Activated CD8-positive, alpha-beta T cell treated with anti-CD3 and anti-CD28 coated beads, Interleukin-2, amount 10 ng/mL, durations not matched to agents 7 days and 5 days (primary cell): ENCODE measurements around the gene RELN. TPM values are rescaled to one million over a fixed set of nuclear protein-coding genes. Genes with fewer than 3 reads are reported as not detected.
"Not testable (repeated sequence)": the region's sequence is repeated elsewhere in the genome, so short reads cannot be mapped to it uniquely, and the experiment has no call there.

Experiments
- ATAC-seq: fragments of 150-1000 bp; cut with Tn5 transposase; one replicate; pipeline ENCODE4 v1.10.0; 2021; ENCODE audit warnings: moderate library complexity
- CTCF ChIA-PET: fragments of 350-600 bp; sonication (Branson Sonifier 250); formaldehyde crosslinking; loops from one replicate; lab custom pipeline; 2021; ENCODE audit warnings: antibody characterized with exemption; lab: Charles Lee
- POLR2A ChIA-PET: fragments of 350-600 bp; sonication (Branson Sonifier 250); formaldehyde crosslinking; loops from one replicate; lab custom pipeline; 2021; ENCODE audit warnings: antibody characterized with exemption; lab: Charles Lee
- DNase-seq: peaks from one replicate; pipeline ENCODE4 v3.0.0-alpha.2; 2020
- H3K27ac Mint-ChIP-seq: one replicate; pipeline ENCODE4 v1.8.0; 2021; ENCODE audit warnings: mild to moderate bottlenecking, mixed read lengths
- H3K27me3 Mint-ChIP-seq: one replicate; pipeline ENCODE4 v1.8.0; 2021; ENCODE audit warnings: low read depth, mixed read lengths
- H3K36me3 Mint-ChIP-seq: one replicate; pipeline ENCODE4 v1.8.0; 2021; ENCODE audit warnings: low read depth, mixed read lengths
- H3K4me1 Mint-ChIP-seq: one replicate; pipeline ENCODE4 v1.8.0; 2021; ENCODE audit warnings: low read depth, mixed read lengths
- H3K4me3 Mint-ChIP-seq: one replicate; pipeline ENCODE4 v1.8.0; 2021; ENCODE audit warnings: mild to moderate bottlenecking, mixed read lengths
- H3K9me3 Mint-ChIP-seq: one replicate; pipeline ENCODE4 v1.8.0; 2022; ENCODE audit warnings: mixed read lengths; ENCODE audit not compliant: insufficient read depth
- total RNA-seq, 2 experiments: library from RNA; stranded (reverse); gene quantifications; one replicate each; pipeline ENCODE4 v1.2.3, GENCODE V29; 2021

The RELN gene
- total RNA-seq, 2 experiments from 2014 or later = not detected

DNA sequence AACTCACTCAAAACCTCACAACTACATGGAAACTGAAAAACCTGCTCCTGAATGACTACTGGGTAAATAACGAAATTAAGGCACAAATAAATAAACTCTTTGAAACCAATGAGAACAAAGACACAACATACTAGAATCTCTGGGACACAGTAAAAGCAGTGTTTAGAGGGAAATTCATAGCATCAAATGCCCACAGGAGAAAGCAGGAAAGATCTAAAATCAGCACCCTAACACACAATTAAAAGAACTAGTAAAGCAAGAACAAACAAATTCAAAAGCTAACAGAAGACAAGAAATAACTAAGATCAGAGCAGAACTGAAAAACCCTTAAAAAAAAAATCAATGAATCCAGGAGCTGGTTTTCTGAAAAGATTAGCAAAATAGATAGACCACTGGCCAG, 202.4 kb downstream of the RELN start:
- ATAC-seq, H3K9me3 Mint-ChIP-seq, H3K27ac Mint-ChIP-seq, H3K36me3 Mint-ChIP-seq, POLR2A ChIA-PET, H3K4me3 Mint-ChIP-seq, CTCF ChIA-PET, H3K27me3 Mint-ChIP-seq, DNase-seq, H3K4me1 Mint-ChIP-seq: not testable (repeated sequence)

GRCh38 chr7:103784646-103785286, 204.7 kb downstream of the RELN start:
- peaks cover 2% of the 10 kb centered on the region for H3K27me3 Mint-ChIP-seq
- no peaks in the 10 kb centered on the region for H3K4me1 Mint-ChIP-seq
- ChIA-PET POLR2A (no interaction called here), CTCF (no interaction called here)
- no peaks in the 10 kb centered on the region for H3K36me3 Mint-ChIP-seq
- DNase-seq = no peak
- no peak overlapping the region for H3K4me3 Mint-ChIP-seq
- no peak overlapping the region for H3K27ac Mint-ChIP-seq
- no peaks in the 10 kb centered on the region for H3K9me3 Mint-ChIP-seq
- ATAC-seq = no peak

DNA sequence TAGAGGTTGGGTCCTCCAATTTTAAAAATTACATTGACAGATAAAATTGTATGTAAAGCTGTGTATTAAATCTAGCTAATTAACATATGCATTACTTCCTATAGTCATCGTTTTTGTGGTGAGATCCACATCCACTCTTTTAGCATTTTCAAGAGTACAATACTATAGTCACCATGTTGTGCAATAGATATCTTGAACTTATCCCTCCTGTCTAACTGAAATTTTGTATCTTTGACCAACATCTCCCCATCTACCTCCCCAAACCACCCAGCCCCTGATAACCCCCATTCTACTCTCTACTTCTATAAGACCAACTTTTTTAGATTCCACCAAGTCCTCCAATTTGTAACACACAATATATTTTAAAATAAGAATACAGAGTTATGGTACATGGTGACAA, 208.0 kb downstream of the RELN start:
- Mint-ChIP-seq H3K27me3 (peaks cover 2% of the 10 kb centered on the region), H3K36me3 (no peaks in the 10 kb centered on the region), H3K27ac (no peak overlapping the region), H3K4me1 (no peaks in the 10 kb centered on the region), H3K9me3 (no peaks in the 10 kb centered on the region), H3K4me3 (no peak overlapping the region)
- ATAC-seq (no peak), DNase-seq (no peak)
- ChIA-PET POLR2A (no interaction called here), CTCF (no interaction called here)

- ATAC-seq, H3K27ac Mint-ChIP-seq, POLR2A ChIA-PET, H3K9me3 Mint-ChIP-seq, H3K27me3 Mint-ChIP-seq, DNase-seq, H3K36me3 Mint-ChIP-seq, H3K4me3 Mint-ChIP-seq, H3K4me1 Mint-ChIP-seq, CTCF ChIA-PET: not testable (repeated sequence)
Observed at GRCh38 chr7:103780561-103780960, 208.9 kb downstream of the RELN start.

DNA sequence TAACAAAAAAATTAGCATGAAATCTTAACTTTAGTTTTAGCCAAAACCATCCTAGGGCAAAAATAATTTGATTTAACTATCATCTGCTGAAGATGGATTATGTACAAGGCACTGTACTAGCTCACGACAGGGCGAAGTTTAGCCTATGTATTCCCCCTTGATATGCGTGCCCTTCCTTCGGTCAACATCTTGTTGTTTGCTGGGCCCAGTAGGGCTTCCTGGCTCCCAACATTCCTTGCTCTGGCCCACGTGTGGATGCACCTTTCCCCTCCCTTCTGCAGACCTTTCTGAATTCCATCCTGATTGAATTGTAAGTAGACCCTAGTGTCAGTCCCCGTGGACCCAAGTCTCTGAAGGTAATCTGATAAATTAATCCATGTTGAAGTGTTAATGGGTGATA, 212.0 kb downstream of the RELN start:
- H3K27me3 Mint-ChIP-seq = no peaks in the 10 kb centered on the region
- no peak overlapping the region for H3K4me3 Mint-ChIP-seq
- CTCF ChIA-PET = no interaction called here
- no peak overlapping the region for H3K27ac Mint-ChIP-seq
- POLR2A ChIA-PET = no interaction called here
- no peak for DNase-seq
- no peak for ATAC-seq
- no peaks in the 10 kb centered on the region for H3K4me1 Mint-ChIP-seq
- H3K9me3 Mint-ChIP-seq = no peaks in the 10 kb centered on the region
- H3K36me3 Mint-ChIP-seq = no peaks in the 10 kb centered on the region

GRCh38 chr7:103773726-103774125, 215.7 kb downstream of the RELN start:
- H3K27ac Mint-ChIP-seq = no peak overlapping the region

GRCh38 chr7:103772171-103772773, 217.2 kb downstream of the RELN start:
- CTCF ChIA-PET = no interaction called here
- Mint-ChIP-seq H3K9me3 (no peaks in the 10 kb centered on the region), H3K36me3 (no peaks in the 10 kb centered on the region), H3K27ac (no peak overlapping the region), H3K27me3 (no peaks in the 10 kb centered on the region), H3K4me1 (no peaks in the 10 kb centered on the region), H3K4me3 (no peak overlapping the region)
- POLR2A ChIA-PET = no interaction called here
- ATAC-seq (no peak), DNase-seq (no peak)

More at GRCh38 chr7:103773726-103774125, 215.7 kb downstream of the RELN start:
- Mint-ChIP-seq H3K36me3 (no peaks in the 10 kb centered on the region), H3K4me1 (no peaks in the 10 kb centered on the region), H3K27me3 (no peaks in the 10 kb centered on the region), H3K9me3 (no peaks in the 10 kb centered on the region), H3K4me3 (no peak overlapping the region)
- POLR2A ChIA-PET = no interaction called here
- DNase-seq = no peak
- CTCF ChIA-PET = no interaction called here
- no peak for ATAC-seq

- Mint-ChIP-seq H3K27ac (no peak overlapping the region), H3K4me3 (no peak overlapping the region), H3K36me3 (no peaks in the 10 kb centered on the region), H3K4me1 (no peaks in the 10 kb centered on the region), H3K9me3 (no peaks in the 10 kb centered on the region), H3K27me3 (no peaks in the 10 kb centered on the region)
- DNase-seq (no peak), ATAC-seq (no peak)
- ChIA-PET POLR2A (no interaction called here), CTCF (no interaction called here)
Observed at GRCh38 chr7:103771294-103771693, 218.2 kb downstream of the RELN start.

- Mint-ChIP-seq H3K9me3 (no peaks in the 10 kb centered on the region), H3K36me3 (no peaks in the 10 kb centered on the region), H3K27ac (no peak overlapping the region), H3K4me1 (no peaks in the 10 kb centered on the region), H3K27me3 (no peaks in the 10 kb centered on the region), H3K4me3 (no peak overlapping the region)
- no peak for ATAC-seq
- POLR2A ChIA-PET = no interaction called here
- no peak for DNase-seq
- CTCF ChIA-PET = no interaction called here
Observed at GRCh38 chr7:103766660-103767059, 222.8 kb downstream of the RELN start.

- ATAC-seq (no peak), DNase-seq (no peak)
- Mint-ChIP-seq H3K4me3 (no peak overlapping the region), H3K27ac (no peak overlapping the region), H3K9me3 (no peaks in the 10 kb centered on the region), H3K27me3 (no peaks in the 10 kb centered on the region), H3K36me3 (no peaks in the 10 kb centered on the region), H3K4me1 (no peaks in the 10 kb centered on the region)
- CTCF ChIA-PET = no interaction called here
- POLR2A ChIA-PET = no interaction called here
Observed at GRCh38 chr7:103765901-103766300, 223.6 kb downstream of the RELN start.

- Mint-ChIP-seq H3K27me3 (no peaks in the 10 kb centered on the region), H3K4me1 (no peaks in the 10 kb centered on the region), H3K36me3 (no peaks in the 10 kb centered on the region), H3K27ac (no peak overlapping the region), H3K9me3 (no peaks in the 10 kb centered on the region), H3K4me3 (no peak overlapping the region)
- DNase-seq (no peak), ATAC-seq (no peak)
- ChIA-PET CTCF (no interaction called here), POLR2A (no interaction called here)
Observed at GRCh38 chr7:103764901-103765300, 224.6 kb downstream of the RELN start.

- Mint-ChIP-seq H3K27me3 (no peaks in the 10 kb centered on the region), H3K27ac (no peak overlapping the region), H3K9me3 (no peaks in the 10 kb centered on the region), H3K36me3 (no peaks in the 10 kb centered on the region), H3K4me1 (no peaks in the 10 kb centered on the region), H3K4me3 (no peak overlapping the region)
- ChIA-PET CTCF (no interaction called here), POLR2A (no interaction called here)
- ATAC-seq = no peak
- DNase-seq = no peak
Observed at GRCh38 chr7:103762877-103763276, 226.6 kb downstream of the RELN start.
